ENCODE measurements around the gene SPG11. TPM values are rescaled to one million over a fixed set of nuclear protein-coding genes. Genes with fewer than 3 reads are reported as not detected.
A peak's percentile ranks its signal among the peaks of the same experiment; 100 is the strongest.
"Not testable (repeated sequence)": the region's sequence is repeated elsewhere in the genome, so short reads cannot be mapped to it uniquely, and the experiment has no call there.

Gene SPG11
- total RNA-seq, 5 donors from 2014 or later (not counting 1 experiment from before 2014, with no cell fraction given), result 108 to 124 (median 118) TPM

DNA sequence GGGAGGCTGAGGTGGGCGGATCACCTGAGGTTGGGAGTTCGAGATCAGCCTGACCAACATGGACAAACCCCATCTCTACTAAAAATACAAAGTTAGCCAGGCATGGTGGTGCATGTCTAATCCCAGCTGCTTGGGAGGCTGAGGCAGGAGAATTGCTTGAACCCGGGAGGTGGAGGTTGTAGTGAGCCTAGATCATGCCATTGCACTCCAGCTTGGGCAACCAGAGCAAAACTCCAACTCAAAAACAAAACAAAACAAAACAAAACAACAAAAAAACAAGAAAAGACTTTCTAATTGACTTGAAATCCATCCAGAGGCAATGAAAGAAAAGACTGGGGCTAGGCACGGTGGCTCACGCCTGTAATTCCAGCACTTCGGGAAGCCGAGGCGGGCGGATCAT, 114.3 kb downstream of the SPG11 start:
- H3K36me3 Mint-ChIP-seq, result peaks cover 14% of the 10 kb centered on the region

DNA sequence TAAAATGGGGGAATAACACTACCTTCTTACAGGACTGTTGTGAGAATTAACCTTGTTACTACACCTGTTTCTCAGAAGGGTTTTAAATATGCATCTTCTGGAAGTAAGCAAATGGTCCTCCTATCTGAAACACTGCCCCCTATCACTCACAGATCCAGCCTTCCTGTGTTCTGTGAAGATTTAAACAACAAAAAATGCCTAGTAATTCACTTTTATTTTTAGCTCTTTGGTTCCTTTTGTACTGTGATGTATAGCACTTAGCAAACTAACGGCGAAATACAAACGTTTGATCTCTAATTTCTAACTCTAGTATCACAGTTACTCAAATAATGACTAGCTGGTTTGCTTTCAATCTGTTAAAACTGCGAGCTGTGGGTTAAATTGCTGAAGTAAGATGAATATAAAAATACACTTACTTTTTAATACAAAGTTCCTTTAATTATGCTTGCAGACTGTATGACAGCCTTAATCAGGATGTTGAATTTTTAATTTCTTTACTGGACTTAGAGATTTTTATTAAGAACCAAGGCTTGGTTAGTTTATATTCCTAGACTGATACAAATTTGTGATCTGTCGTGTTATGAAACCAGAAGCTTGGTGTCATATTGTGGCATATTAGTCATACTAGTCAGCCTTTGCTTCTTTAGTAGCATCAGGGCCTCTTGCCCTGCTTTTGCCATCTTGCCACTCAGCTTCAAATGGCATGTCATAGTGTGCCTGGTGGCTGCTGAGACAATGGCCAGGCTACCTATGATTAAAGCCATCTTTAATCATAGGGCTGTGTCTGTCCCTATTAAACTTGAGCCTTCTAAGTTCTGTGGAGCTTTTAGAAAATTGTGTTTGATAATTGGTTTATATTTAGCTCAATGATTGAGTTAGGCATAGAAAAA, 117.3 kb downstream of the SPG11 start:
- peak; percentile 65 to 70 (median 66) for ATAC-seq (replicated peaks in 1 of 4)
- peak overlapping the region; percentile 11 to 46 (median 14) for H3K4me3 Mint-ChIP-seq
- H3K27me3 Mint-ChIP-seq, result no peaks in the 10 kb centered on the region
- no peaks in the 10 kb centered on the region for H3K9me3 ChIP-seq
- H3K9me3 Mint-ChIP-seq, result no peaks in the 10 kb centered on the region
- peaks cover 26% of the 10 kb centered on the region for H3K36me3 Mint-ChIP-seq
- peaks cover 0 to 16% of the 10 kb centered on the region in 2 donors for H3K36me3 ChIP-seq (ENCODE audit: control insufficient read depth in 2 of 2, extremely low read depth in 1 of 2, insufficient read depth in 1 of 2, low read length in 1 of 2)
- H3K27ac Mint-ChIP-seq, result peak overlapping the region; percentile 53 to 66
- no peaks in the 10 kb centered on the region for H3K27me3 ChIP-seq (replicated peaks in 1 of 2; ENCODE audit: control insufficient read depth in 2 of 2, extremely low read depth in 1 of 2, insufficient read depth in 2 of 2, low read length in 1 of 2)
- no peak overlapping the region for H3K4me3 ChIP-seq (ENCODE audit: control insufficient read depth in 1 of 2, extremely low read depth in 1 of 2, low read length in 1 of 2)
- POLR2A ChIA-PET, result interaction anchor here (0.5 to 1.4 kb wide), 5 partner anchors 9 to 1055 kb away, joined by 3 to 34 read pairs (median 6); partner anchors contain the start of gene EIF3J (in 1 of the 2)
- peaks cover 6 to 28% of the 10 kb centered on the region in 2 experiments for H3K4me1 ChIP-seq (ENCODE audit: control insufficient read depth in 1 of 2, extremely low read depth in 1 of 2, insufficient read depth in 2 of 2, low read length in 2 of 2)
- H3K27ac ChIP-seq (ENCODE audit: low read length), result peak overlapping the region; percentile 48
- CTCF ChIA-PET, result interaction anchor here (0.6 to 2.1 kb wide), 16 partner anchors 9 to 1170 kb away, joined by 3 to 15 read pairs (median 4); partner anchors contain the start of gene EIF3J (in 1 of the 2)
- DNase-seq, result peak in 3 of 35 experiments; percentile 9 to 48 (median 12)
- peaks cover 63 to 72% (median 68%) of the 10 kb centered on the region in 3 donors for H3K4me1 Mint-ChIP-seq
- WGBS (ENCODE audit: insufficient coverage), result no CpG with 5 or more reads among the region's 5 CpGs

More for the DNA sequence above, 114.3 kb downstream of the SPG11 start:
- ATAC-seq (replicated peaks in 1 of 4); H3K27me3 ChIP-seq (replicated peaks in 1 of 2; ENCODE audit: control insufficient read depth in 2 of 2, extremely low read depth in 1 of 2, insufficient read depth in 2 of 2, low read length in 1 of 2); H3K27ac ChIP-seq (ENCODE audit: low read length); H3K9me3 Mint-ChIP-seq; H3K4me3 ChIP-seq (ENCODE audit: control insufficient read depth in 1 of 2, extremely low read depth in 1 of 2, low read length in 1 of 2); H3K4me3 Mint-ChIP-seq; DNase-seq; H3K9me3 ChIP-seq; H3K27me3 Mint-ChIP-seq: not testable (repeated sequence)
- peaks cover 40 to 51% (median 43%) of the 10 kb centered on the region in 3 donors for H3K4me1 Mint-ChIP-seq
- ChIA-PET POLR2A (interaction anchor here in 1 of 2 donors (0.6 to 1.5 kb wide), 4 partner anchors 11 to 314 kb away, joined by 6 to 15 read pairs (median 6); partner anchors contain the start of gene EIF3J), CTCF (interaction anchor here (0.6 to 1.2 kb wide), 2 partner anchors 11 to 188 kb away, joined by 6 to 7 read pairs; no protein-coding TSS in a partner anchor)
- H3K4me1 ChIP-seq (ENCODE audit: control insufficient read depth in 1 of 2, extremely low read depth in 1 of 2, insufficient read depth in 2 of 2, low read length in 2 of 2), result peaks cover 0 to 20% of the 10 kb centered on the region in 2 experiments
- WGBS (ENCODE audit: insufficient coverage), result 100% methylated on average over 2 of the region's 9 CpGs
- peaks cover 7 to 30% of the 10 kb centered on the region in 2 donors for H3K36me3 ChIP-seq (ENCODE audit: control insufficient read depth in 2 of 2, extremely low read depth in 1 of 2, insufficient read depth in 1 of 2, low read length in 1 of 2)
- peak overlapping the region in 1 of 2 donors; percentile 11 for H3K27ac Mint-ChIP-seq

DNA sequence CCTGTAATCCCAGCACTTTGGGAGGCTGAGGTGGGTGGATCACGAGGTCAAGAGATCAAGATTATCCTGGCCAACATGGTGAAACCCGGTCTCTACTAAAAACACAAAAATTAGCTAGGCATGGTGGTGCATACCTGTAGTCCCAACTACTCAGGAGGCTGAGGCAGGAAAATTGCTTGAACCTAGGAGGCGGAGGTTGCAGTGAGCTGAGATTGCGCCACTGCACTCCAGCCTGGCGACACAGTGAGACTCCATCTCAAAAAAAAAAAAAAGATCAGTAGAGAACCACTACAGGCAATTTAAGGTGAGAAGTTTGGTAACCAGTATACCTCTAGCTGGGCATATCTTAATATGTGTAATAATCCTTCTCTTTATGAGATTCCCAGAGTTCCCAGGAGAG, 118.7 kb downstream of the SPG11 start:
- peaks cover 0 to 19% of the 10 kb centered on the region in 2 donors for H3K36me3 ChIP-seq (ENCODE audit: control insufficient read depth in 2 of 2, extremely low read depth in 1 of 2, insufficient read depth in 1 of 2, low read length in 1 of 2)
- not testable (repeated sequence) for H3K4me3 ChIP-seq (ENCODE audit: control insufficient read depth in 1 of 2, extremely low read depth in 1 of 2, low read length in 1 of 2)
- 80% methylated on average over 1 of the region's 5 CpGs for WGBS (ENCODE audit: insufficient coverage)

DNA sequence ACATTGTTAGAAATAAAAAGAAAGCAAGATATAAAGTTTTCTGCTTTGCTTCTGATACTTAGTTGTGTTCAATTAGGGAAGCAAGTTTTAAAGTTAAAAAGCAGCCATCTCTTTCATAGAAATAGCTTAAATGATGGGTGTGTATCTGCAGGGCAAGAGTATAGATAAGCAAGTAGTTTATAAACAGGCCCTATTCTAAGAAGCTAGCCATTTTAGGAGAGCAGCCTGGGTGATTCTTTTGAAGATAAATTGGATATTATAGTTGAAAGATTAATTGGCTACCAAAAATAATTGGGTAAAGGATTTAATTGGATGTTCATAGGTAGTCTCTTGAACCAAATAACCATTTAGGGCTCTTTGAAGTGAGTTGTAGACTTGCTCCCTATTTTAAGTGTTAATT, 120.9 kb downstream of the SPG11 start:
- ATAC-seq (replicated peaks in 1 of 4) (no peak), DNase-seq (no peak)
- Histone ChIP-seq H3K4me1 (ENCODE audit: control insufficient read depth in 1 of 2, extremely low read depth in 1 of 2, insufficient read depth in 2 of 2, low read length in 2 of 2) (peaks cover 18 to 35% of the 10 kb centered on the region in 2 experiments), H3K27ac (ENCODE audit: low read length) (no peak overlapping the region), H3K27me3 (replicated peaks in 1 of 2; ENCODE audit: control insufficient read depth in 2 of 2, extremely low read depth in 1 of 2, insufficient read depth in 2 of 2, low read length in 1 of 2) (no peaks in the 10 kb centered on the region), H3K36me3 (ENCODE audit: control insufficient read depth in 2 of 2, extremely low read depth in 1 of 2, insufficient read depth in 1 of 2, low read length in 1 of 2) (peaks cover 0 to 22% of the 10 kb centered on the region in 2 donors), H3K9me3 (no peaks in the 10 kb centered on the region), H3K4me3 (ENCODE audit: control insufficient read depth in 1 of 2, extremely low read depth in 1 of 2, low read length in 1 of 2) (no peak overlapping the region)
- ChIA-PET POLR2A (interaction anchor here in 1 of 2 donors (0.6 kb wide), 1 partner anchor 15 kb away, joined by 4 read pairs; no protein-coding TSS in a partner anchor), CTCF (interaction anchor here (0.7 to 1.4 kb wide), 4 partner anchors 10 to 376 kb away, joined by 3 to 4 read pairs (median 3); no protein-coding TSS in a partner anchor)
- Mint-ChIP-seq H3K36me3 (peaks cover 27% of the 10 kb centered on the region), H3K27me3 (no peaks in the 10 kb centered on the region), H3K4me3 (peak overlapping the region in 1 of 3 donors; percentile 49), H3K27ac (no peak overlapping the region), H3K4me1 (peaks cover 64 to 69% (median 68%) of the 10 kb centered on the region in 3 donors), H3K9me3 (no peaks in the 10 kb centered on the region)

More for the DNA sequence above, 118.7 kb downstream of the SPG11 start:
- Mint-ChIP-seq H3K4me1 (peaks cover 59 to 72% (median 70%) of the 10 kb centered on the region in 3 donors), H3K36me3 (peaks cover 29% of the 10 kb centered on the region), H3K27ac (peak overlapping the region in 1 of 2 donors; percentile 22)
- CTCF ChIA-PET, result interaction anchor here in 1 of 2 donors (0.6 to 1.1 kb wide), 3 partner anchors 39 to 377 kb away, joined by 3 to 4 read pairs (median 3); no protein-coding TSS in a partner anchor
- POLR2A ChIA-PET; H3K27me3 Mint-ChIP-seq; DNase-seq; H3K27ac ChIP-seq (ENCODE audit: low read length); H3K4me3 Mint-ChIP-seq; ATAC-seq (replicated peaks in 1 of 4); H3K9me3 Mint-ChIP-seq; H3K27me3 ChIP-seq (replicated peaks in 1 of 2; ENCODE audit: control insufficient read depth in 2 of 2, extremely low read depth in 1 of 2, insufficient read depth in 2 of 2, low read length in 1 of 2); H3K9me3 ChIP-seq: not testable (repeated sequence)
- H3K4me1 ChIP-seq (ENCODE audit: control insufficient read depth in 1 of 2, extremely low read depth in 1 of 2, insufficient read depth in 2 of 2, low read length in 2 of 2), result peaks cover 9 to 33% of the 10 kb centered on the region in 2 experiments

DNA sequence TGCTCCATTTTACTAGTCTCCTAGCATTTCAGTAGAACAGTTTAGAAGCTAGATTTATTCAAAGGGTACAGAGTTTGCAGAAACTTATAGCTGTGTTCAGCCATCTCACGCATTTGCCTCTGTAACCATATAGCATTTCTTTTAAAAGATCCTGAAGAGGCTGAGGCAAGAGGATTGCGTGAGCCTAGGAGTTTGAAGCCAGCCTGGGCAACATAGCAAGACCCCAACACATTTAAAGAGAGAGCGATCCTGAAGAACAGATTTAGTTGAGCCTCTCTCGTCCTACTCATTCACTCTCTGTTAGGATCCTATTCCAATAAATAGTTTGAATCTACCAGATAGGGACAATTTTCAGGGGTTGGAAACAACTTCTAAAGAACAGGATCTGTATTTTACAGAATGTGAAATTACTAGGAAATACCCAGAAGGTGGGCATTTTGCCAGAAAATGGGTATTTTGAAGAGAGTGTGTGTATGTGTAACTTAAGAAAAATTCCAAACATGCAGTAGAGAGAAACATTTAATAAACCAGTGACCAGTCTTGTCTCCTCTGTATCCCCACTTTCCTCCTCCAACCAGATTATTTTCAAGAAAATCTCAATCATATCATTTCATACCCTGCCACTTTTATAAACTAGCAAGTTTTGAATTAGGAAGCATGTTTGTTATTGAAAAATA, 122.0 kb downstream of the SPG11 start:
- CTCF ChIA-PET, result interaction anchor here in 1 of 2 donors (1.1 kb wide), 1 partner anchor 9 kb away, joined by 3 read pairs; no protein-coding TSS in a partner anchor
- peaks cover 60 to 65% (median 62%) of the 10 kb centered on the region in 3 donors for H3K4me1 Mint-ChIP-seq
- POLR2A ChIA-PET, result no interaction called here
- H3K4me1 ChIP-seq (ENCODE audit: control insufficient read depth in 1 of 2, extremely low read depth in 1 of 2, insufficient read depth in 2 of 2, low read length in 2 of 2), result peaks cover 18 to 28% of the 10 kb centered on the region in 2 experiments
- ATAC-seq (replicated peaks in 1 of 4) (no peak), DNase-seq (no peak)
- H3K27ac ChIP-seq (ENCODE audit: low read length), result no peak overlapping the region
- H3K36me3 Mint-ChIP-seq, result peaks cover 27% of the 10 kb centered on the region
- H3K27me3 Mint-ChIP-seq, result no peaks in the 10 kb centered on the region
- peaks cover 0 to 22% of the 10 kb centered on the region in 2 donors for H3K36me3 ChIP-seq (ENCODE audit: control insufficient read depth in 2 of 2, extremely low read depth in 1 of 2, insufficient read depth in 1 of 2, low read length in 1 of 2)
- H3K4me3 ChIP-seq (ENCODE audit: control insufficient read depth in 1 of 2, extremely low read depth in 1 of 2, low read length in 1 of 2), result no peak overlapping the region
- H3K27ac Mint-ChIP-seq, result peak overlapping the region; percentile 1 to 36
- H3K9me3 Mint-ChIP-seq, result no peaks in the 10 kb centered on the region
- peak overlapping the region in 1 of 3 donors; percentile 41 for H3K4me3 Mint-ChIP-seq
- 93% methylated on average over 2 of the region's 4 CpGs for WGBS (ENCODE audit: insufficient coverage)
- no peaks in the 10 kb centered on the region for H3K27me3 ChIP-seq (replicated peaks in 1 of 2; ENCODE audit: control insufficient read depth in 2 of 2, extremely low read depth in 1 of 2, insufficient read depth in 2 of 2, low read length in 1 of 2)
- no peaks in the 10 kb centered on the region for H3K9me3 ChIP-seq

All from T-cell (primary cell).